ENCODE data around the gene SMIM29. TPM values are rescaled to one million over a fixed set of nuclear protein-coding genes. Genes with fewer than 3 reads are reported as not detected.

SMIM29 gene
- total and polyA plus RNA-seq, 10 of the 15 experiments (the other 5 are each of a cell fraction or from before 2014, with no cell fraction given): 7.1 to 30.0 (median 16.2) TPM

DNA sequence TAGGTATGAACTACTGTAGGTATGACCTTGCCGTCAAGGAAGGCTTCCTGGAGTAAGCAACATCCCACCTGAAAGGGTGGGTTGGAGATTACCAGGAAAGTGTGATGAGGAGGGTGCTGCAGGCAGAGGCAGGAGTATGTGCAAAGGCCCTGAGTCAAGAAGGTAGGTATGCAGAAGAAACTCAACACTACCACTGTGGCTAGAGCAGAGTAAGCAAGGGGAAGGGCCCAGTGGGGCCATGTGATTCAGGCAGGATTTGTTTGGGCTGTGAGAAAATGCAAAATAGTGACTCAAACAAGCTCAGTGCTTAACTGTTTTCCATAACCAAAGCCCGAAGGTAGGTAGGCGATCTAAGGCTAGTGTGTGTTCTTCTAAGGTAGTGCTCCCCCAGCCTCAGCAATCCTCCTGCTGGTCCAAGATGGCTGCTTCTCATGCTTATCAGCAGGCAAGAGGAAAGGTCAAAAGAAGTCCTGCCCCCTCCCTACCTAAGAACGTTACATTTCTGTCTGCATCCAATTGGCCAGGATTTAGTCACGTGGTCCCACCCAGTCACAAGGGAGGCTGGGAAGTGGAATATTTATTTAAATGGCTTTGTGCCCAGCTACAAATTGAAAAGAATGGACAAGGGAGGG lies 48.4 kb downstream of the SMIM29 start:
- RAD21 ChIA-PET (ENCODE audit: unreplicated experiment): interaction anchor here (0.6 to 2.0 kb wide), 3 partner anchors 37 to 939 kb away, joined by 3 to 5 read pairs (median 3); partner anchors contain the start of gene HMGA1
- DNase-seq (ENCODE audit: low read depth, low spot score) (no peak), ATAC-seq (no peak), FAIRE-seq (no peak)
- Histone ChIP-seq H3K4me3 (no peak overlapping the region), H2AFZ (ENCODE audit: control insufficient read depth, low read depth, low read length) (no peak overlapping the region; the same call in 1 of the 2 replicates), H3K4me1 (ENCODE audit: control insufficient read depth, insufficient read depth, low read length) (peaks cover 8% of the 10 kb centered on the region), H3K79me2 (ENCODE audit: control insufficient read depth, insufficient read depth, low read length) (no peaks in the 10 kb centered on the region), H3K27me3 (replicated peaks in 1 of 2; ENCODE audit: control insufficient read depth in 2 of 2, insufficient read depth in 2 of 2, low read length in 1 of 2) (peaks cover 0 to 2% of the 10 kb centered on the region in 2 experiments; a peak in 1 of 4 replicates), H3K9me3 (replicated peaks; ENCODE audit: control insufficient read depth, insufficient read depth, low read length) (peaks cover 4% of the 10 kb centered on the region; the same call in 1 of the 3 replicates), H3K4me2 (ENCODE audit: control insufficient read depth, insufficient read depth) (no peak overlapping the region), H4K20me1 (ENCODE audit: control insufficient read depth, insufficient read depth) (no peaks in the 10 kb centered on the region), H3K9ac (ENCODE audit: control insufficient read depth, insufficient read depth, low read length) (no peak overlapping the region), H3K36me3 (ENCODE audit: control insufficient read depth in 2 of 2, insufficient read depth in 2 of 2, low read length in 1 of 2) (no peaks in the 10 kb centered on the region), H3K27ac (ENCODE audit: control insufficient read depth, insufficient read depth) (no peak overlapping the region)
- 35% methylated on average over 5 of the region's 5 CpGs for WGBS (ENCODE audit: insufficient coverage, insufficient replicate concordance, low lambda C conversion rate, missing lambda C conversion rate)
- POLR2A ChIA-PET: no interaction called here
- no TSS peak for BruUV-seq (replicated peaks)
- intact Hi-C loops (cut with micrococcal nuclease; ENCODE audit: unreplicated experiment): no loop called here
- SMC1A ChIA-PET (ENCODE audit: uncharacterized antibody, unreplicated experiment): interaction anchor here (0.6 to 1.1 kb wide), 2 partner anchors 70 to 214 kb away, joined by 3 to 4 read pairs; no protein-coding TSS in a partner anchor
- CTCF ChIA-PET: interaction anchor here (0.7 to 3.1 kb wide), 5 partner anchors 9 to 259 kb away, joined by 3 to 13 read pairs (median 3); partner anchors contain the start of gene HMGA1
- TF ChIP-seq YY1 (IDR thresholded peaks at IDR 0.05; ENCODE audit: low read depth, low read length) (peak; percentile 53; the same call in 1 of the 2 replicates), ZNF207 (IDR thresholded peaks at IDR 0.05; ENCODE audit: borderline replicate concordance) (no peak), RAD51 (IDR thresholded peaks at IDR 0.05) (peak; percentile 76; the same call in 1 of the 2 replicates), RAD21 (IDR thresholded peaks at IDR 0.05; ENCODE audit: insufficient read depth, low read depth, low read length) (no peak)
- TF ChIP-seq, protein P1, sequence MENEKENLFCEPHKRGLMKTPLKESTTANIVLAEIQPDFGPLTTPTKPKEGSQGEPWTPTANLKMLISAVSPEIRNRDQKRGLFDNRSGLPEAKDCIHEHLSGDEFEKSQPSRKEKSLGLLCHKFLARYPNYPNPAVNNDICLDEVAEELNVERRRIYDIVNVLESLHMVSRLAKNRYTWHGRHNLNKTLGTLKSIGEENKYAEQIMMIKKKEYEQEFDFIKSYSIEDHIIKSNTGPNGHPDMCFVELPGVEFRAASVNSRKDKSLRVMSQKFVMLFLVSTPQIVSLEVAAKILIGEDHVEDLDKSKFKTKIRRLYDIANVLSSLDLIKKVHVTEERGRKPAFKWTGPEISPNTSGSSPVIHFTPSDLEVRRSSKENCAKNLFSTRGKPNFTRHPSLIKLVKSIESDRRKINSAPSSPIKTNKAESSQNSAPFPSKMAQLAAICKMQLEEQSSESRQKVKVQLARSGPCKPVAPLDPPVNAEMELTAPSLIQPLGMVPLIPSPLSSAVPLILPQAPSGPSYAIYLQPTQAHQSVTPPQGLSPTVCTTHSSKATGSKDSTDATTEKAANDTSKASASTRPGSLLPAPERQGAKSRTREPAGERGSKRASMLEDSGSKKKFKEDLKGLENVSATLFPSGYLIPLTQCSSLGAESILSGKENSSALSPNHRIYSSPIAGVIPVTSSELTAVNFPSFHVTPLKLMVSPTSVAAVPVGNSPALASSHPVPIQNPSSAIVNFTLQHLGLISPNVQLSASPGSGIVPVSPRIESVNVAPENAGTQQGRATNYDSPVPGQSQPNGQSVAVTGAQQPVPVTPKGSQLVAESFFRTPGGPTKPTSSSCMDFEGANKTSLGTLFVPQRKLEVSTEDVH (IDR thresholded peaks at IDR 0.05; ENCODE audit: low read depth, partially characterized antibody): no peak
- TF ChIP-seq, protein P2, sequence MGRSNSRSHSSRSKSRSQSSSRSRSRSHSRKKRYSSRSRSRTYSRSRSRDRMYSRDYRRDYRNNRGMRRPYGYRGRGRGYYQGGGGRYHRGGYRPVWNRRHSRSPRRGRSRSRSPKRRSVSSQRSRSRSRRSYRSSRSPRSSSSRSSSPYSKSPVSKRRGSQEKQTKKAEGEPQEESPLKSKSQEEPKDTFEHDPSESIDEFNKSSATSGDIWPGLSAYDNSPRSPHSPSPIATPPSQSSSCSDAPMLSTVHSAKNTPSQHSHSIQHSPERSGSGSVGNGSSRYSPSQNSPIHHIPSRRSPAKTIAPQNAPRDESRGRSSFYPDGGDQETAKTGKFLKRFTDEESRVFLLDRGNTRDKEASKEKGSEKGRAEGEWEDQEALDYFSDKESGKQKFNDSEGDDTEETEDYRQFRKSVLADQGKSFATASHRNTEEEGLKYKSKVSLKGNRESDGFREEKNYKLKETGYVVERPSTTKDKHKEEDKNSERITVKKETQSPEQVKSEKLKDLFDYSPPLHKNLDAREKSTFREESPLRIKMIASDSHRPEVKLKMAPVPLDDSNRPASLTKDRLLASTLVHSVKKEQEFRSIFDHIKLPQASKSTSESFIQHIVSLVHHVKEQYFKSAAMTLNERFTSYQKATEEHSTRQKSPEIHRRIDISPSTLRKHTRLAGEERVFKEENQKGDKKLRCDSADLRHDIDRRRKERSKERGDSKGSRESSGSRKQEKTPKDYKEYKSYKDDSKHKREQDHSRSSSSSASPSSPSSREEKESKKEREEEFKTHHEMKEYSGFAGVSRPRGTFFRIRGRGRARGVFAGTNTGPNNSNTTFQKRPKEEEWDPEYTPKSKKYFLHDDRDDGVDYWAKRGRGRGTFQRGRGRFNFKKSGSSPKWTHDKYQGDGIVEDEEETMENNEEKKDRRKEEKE (IDR thresholded peaks at IDR 0.05): no peak
- in situ Hi-C loops (cut with MboI): no loop called here
